Measurements from ENCODE around the gene SMIM43.

SMIM43 gene

GRCh38 chr4:121788896-121789295, 23.9 kb upstream of the SMIM43 start:
- Histone ChIP-seq H2BK15ac (ENCODE audit: low read depth, poor library complexity, severe bottlenecking) (no peak overlapping the region), H3K23ac (ENCODE audit: low read length in 2 of 2) (no peak overlapping the region), H3K4ac (ENCODE audit: low read depth in 1 of 2, low read length in 2 of 2) (no peak overlapping the region), H3K9me3 (ENCODE audit: control insufficient read depth, low read length) (peaks cover 4% of the 10 kb centered on the region), H3K14ac (ENCODE audit: low read length in 2 of 2) (no peak overlapping the region), H2BK5ac (ENCODE audit: low read depth, low read length, poor library complexity, severe bottlenecking) (no peak overlapping the region), H2AK5ac (ENCODE audit: low read length, severe bottlenecking) (no peak overlapping the region), H3K36me3 (ENCODE audit: control insufficient read depth in 1 of 2, insufficient read depth in 2 of 2, low read depth in 1 of 2, low read length in 2 of 2) (no peaks in the 10 kb centered on the region), H3K4me3 (ENCODE audit: insufficient read depth in 1 of 2, low read depth in 1 of 2, low read length in 2 of 2) (no peak overlapping the region), H3K4me1 (ENCODE audit: control insufficient read depth, insufficient read depth, low read depth, low read length) (peaks cover 6% of the 10 kb centered on the region), H3K18ac (ENCODE audit: low read depth in 1 of 2, low read length in 2 of 2) (no peak overlapping the region), H4K91ac (ENCODE audit: low read length) (no peak overlapping the region), H3K79me1 (replicated peaks; ENCODE audit: low read length, poor library complexity, severe bottlenecking) (no peaks in the 10 kb centered on the region), H3K9ac (ENCODE audit: low read length) (peak overlapping the region; percentile 32), H2BK120ac (ENCODE audit: low read depth, low read length) (no peak overlapping the region), H3K4me2 (ENCODE audit: low read length, poor library complexity, severe bottlenecking) (no peak overlapping the region), H4K8ac (ENCODE audit: low read length) (no peak overlapping the region), H2BK12ac (ENCODE audit: low read length in 2 of 2) (no peak overlapping the region), H2AFZ (ENCODE audit: low read depth, low read length) (no peak overlapping the region), H3K27ac (ENCODE audit: low read length, poor library complexity, severe bottlenecking) (no peak overlapping the region), H3K27me3 (ENCODE audit: control insufficient read depth in 1 of 2, insufficient read depth in 1 of 2, low read length in 2 of 2) (no peaks in the 10 kb centered on the region)
- no peak for DNase-seq
- WGBS, result 64% methylated on average over 2 of the region's 2 CpGs

GRCh38 chr4:121786221-121786620, 21.3 kb upstream of the SMIM43 start:
- Histone ChIP-seq H3K14ac (ENCODE audit: low read length in 2 of 2) (no peak overlapping the region), H2BK5ac (ENCODE audit: low read depth, low read length, poor library complexity, severe bottlenecking) (no peak overlapping the region), H3K4ac (ENCODE audit: low read depth in 1 of 2, low read length in 2 of 2) (no peak overlapping the region), H3K18ac (ENCODE audit: low read depth in 1 of 2, low read length in 2 of 2) (no peak overlapping the region), H3K4me1 (ENCODE audit: control insufficient read depth, insufficient read depth, low read depth, low read length) (peaks cover 6% of the 10 kb centered on the region), H3K9me3 (ENCODE audit: control insufficient read depth, low read length) (peaks cover 4% of the 10 kb centered on the region), H3K36me3 (ENCODE audit: control insufficient read depth in 1 of 2, insufficient read depth in 2 of 2, low read depth in 1 of 2, low read length in 2 of 2) (no peaks in the 10 kb centered on the region), H2BK12ac (ENCODE audit: low read length in 2 of 2) (no peak overlapping the region), H3K79me1 (replicated peaks; ENCODE audit: low read length, poor library complexity, severe bottlenecking) (no peaks in the 10 kb centered on the region), H2BK120ac (ENCODE audit: low read depth, low read length) (no peak overlapping the region), H4K8ac (ENCODE audit: low read length) (no peak overlapping the region), H2AFZ (ENCODE audit: low read depth, low read length) (no peak overlapping the region), H2BK15ac (ENCODE audit: low read depth, poor library complexity, severe bottlenecking) (no peak overlapping the region), H4K91ac (ENCODE audit: low read length) (no peak overlapping the region), H2AK5ac (ENCODE audit: low read length, severe bottlenecking) (no peak overlapping the region), H3K27ac (ENCODE audit: low read length, poor library complexity, severe bottlenecking) (no peak overlapping the region), H3K23ac (ENCODE audit: low read length in 2 of 2) (no peak overlapping the region), H3K4me3 (ENCODE audit: insufficient read depth in 1 of 2, low read depth in 1 of 2, low read length in 2 of 2) (no peak overlapping the region), H3K27me3 (ENCODE audit: control insufficient read depth in 1 of 2, insufficient read depth in 1 of 2, low read length in 2 of 2) (no peaks in the 10 kb centered on the region), H3K9ac (ENCODE audit: low read length) (peak overlapping the region; percentile 49), H3K4me2 (ENCODE audit: low read length, poor library complexity, severe bottlenecking) (no peak overlapping the region)
- no peak for DNase-seq
- 100% methylated on average over 1 of the region's 2 CpGs for WGBS

- no peak overlapping the region for H2BK5ac ChIP-seq (ENCODE audit: low read depth, low read length, poor library complexity, severe bottlenecking)
- H3K4me3 ChIP-seq (ENCODE audit: insufficient read depth in 1 of 2, low read depth in 1 of 2, low read length in 2 of 2), result no peak overlapping the region
- H4K91ac ChIP-seq (ENCODE audit: low read length), result no peak overlapping the region
- H2BK12ac ChIP-seq (ENCODE audit: low read length in 2 of 2), result no peak overlapping the region
- H3K36me3 ChIP-seq (ENCODE audit: control insufficient read depth in 1 of 2, insufficient read depth in 2 of 2, low read depth in 1 of 2, low read length in 2 of 2), result no peaks in the 10 kb centered on the region
- H3K18ac ChIP-seq (ENCODE audit: low read depth in 1 of 2, low read length in 2 of 2), result no peak overlapping the region
- H3K4ac ChIP-seq (ENCODE audit: low read depth in 1 of 2, low read length in 2 of 2), result no peak overlapping the region
- H3K23ac ChIP-seq (ENCODE audit: low read length in 2 of 2), result no peak overlapping the region
- peak overlapping the region; percentile 61 for H2AK5ac ChIP-seq (ENCODE audit: low read length, severe bottlenecking)
- no peak for DNase-seq
- H3K9me3 ChIP-seq (ENCODE audit: control insufficient read depth, low read length), result peaks cover 4% of the 10 kb centered on the region
- H3K27ac ChIP-seq (ENCODE audit: low read length, poor library complexity, severe bottlenecking), result peak overlapping the region; percentile 39
- peaks cover 6% of the 10 kb centered on the region for H3K4me1 ChIP-seq (ENCODE audit: control insufficient read depth, insufficient read depth, low read depth, low read length)
- H3K9ac ChIP-seq (ENCODE audit: low read length), result peak overlapping the region; percentile 49
- no peak overlapping the region for H2BK120ac ChIP-seq (ENCODE audit: low read depth, low read length)
- H2AFZ ChIP-seq (ENCODE audit: low read depth, low read length), result no peak overlapping the region
- no peak overlapping the region for H3K14ac ChIP-seq (ENCODE audit: low read length in 2 of 2)
- peak overlapping the region; percentile 26 for H2BK15ac ChIP-seq (ENCODE audit: low read depth, poor library complexity, severe bottlenecking)
- no peaks in the 10 kb centered on the region for H3K27me3 ChIP-seq (ENCODE audit: control insufficient read depth in 1 of 2, insufficient read depth in 1 of 2, low read length in 2 of 2)
- H3K4me2 ChIP-seq (ENCODE audit: low read length, poor library complexity, severe bottlenecking), result no peak overlapping the region
- no peaks in the 10 kb centered on the region for H3K79me1 ChIP-seq (replicated peaks; ENCODE audit: low read length, poor library complexity, severe bottlenecking)
- WGBS, result 94% methylated on average over 4 of the region's 4 CpGs
- no peak overlapping the region for H4K8ac ChIP-seq (ENCODE audit: low read length)
Observed at GRCh38 chr4:121785479-121785878, 20.5 kb upstream of the SMIM43 start.

- Histone ChIP-seq H3K4me1 (ENCODE audit: control insufficient read depth, insufficient read depth, low read depth, low read length) (peaks cover 6% of the 10 kb centered on the region), H2BK12ac (ENCODE audit: low read length in 2 of 2) (no peak overlapping the region), H3K9ac (ENCODE audit: low read length) (peak overlapping the region; percentile 49), H3K27me3 (ENCODE audit: control insufficient read depth in 1 of 2, insufficient read depth in 1 of 2, low read length in 2 of 2) (no peaks in the 10 kb centered on the region), H3K4ac (ENCODE audit: low read depth in 1 of 2, low read length in 2 of 2) (no peak overlapping the region), H2BK15ac (ENCODE audit: low read depth, poor library complexity, severe bottlenecking) (no peak overlapping the region), H3K18ac (ENCODE audit: low read depth in 1 of 2, low read length in 2 of 2) (no peak overlapping the region), H3K4me3 (ENCODE audit: insufficient read depth in 1 of 2, low read depth in 1 of 2, low read length in 2 of 2) (no peak overlapping the region), H2AK5ac (ENCODE audit: low read length, severe bottlenecking) (no peak overlapping the region), H3K79me1 (replicated peaks; ENCODE audit: low read length, poor library complexity, severe bottlenecking) (no peaks in the 10 kb centered on the region), H4K8ac (ENCODE audit: low read length) (no peak overlapping the region), H4K91ac (ENCODE audit: low read length) (no peak overlapping the region), H3K27ac (ENCODE audit: low read length, poor library complexity, severe bottlenecking) (peak overlapping the region; percentile 54), H3K14ac (ENCODE audit: low read length in 2 of 2) (no peak overlapping the region), H3K4me2 (ENCODE audit: low read length, poor library complexity, severe bottlenecking) (no peak overlapping the region), H2AFZ (ENCODE audit: low read depth, low read length) (no peak overlapping the region), H2BK5ac (ENCODE audit: low read depth, low read length, poor library complexity, severe bottlenecking) (no peak overlapping the region), H3K23ac (ENCODE audit: low read length in 2 of 2) (no peak overlapping the region), H3K36me3 (ENCODE audit: control insufficient read depth in 1 of 2, insufficient read depth in 2 of 2, low read depth in 1 of 2, low read length in 2 of 2) (no peaks in the 10 kb centered on the region), H3K9me3 (ENCODE audit: control insufficient read depth, low read length) (peaks cover 4% of the 10 kb centered on the region), H2BK120ac (ENCODE audit: low read depth, low read length) (no peak overlapping the region)
- 43% methylated on average over 2 of the region's 2 CpGs for WGBS
- DNase-seq, result peak; percentile 32
Observed at GRCh38 chr4:121784975-121785374, 20.0 kb upstream of the SMIM43 start.

Measured in mesenchymal stem cell (in vitro differentiated cells and primary cell).